Esophagus mucosa (tissue), 1 donor: ENCODE measurements around the gene BPIFB2. TPM values are rescaled to one million over a fixed set of nuclear protein-coding genes. Genes with fewer than 3 reads are reported as not detected.
"Not testable (repeated sequence)": the region's sequence is repeated elsewhere in the genome, so short reads cannot be mapped to it uniquely, and the experiment has no call there.

Source experiments
- ATAC-seq: fragments of 200-7000 bp; cut with Tn5 transposase; one replicate; pipeline ENCODE4 v1.9.1; 2020
- total RNA-seq: library from RNA; stranded (reverse); gene quantifications from one replicate; pipeline ENCODE4 v1.2.4, GENCODE V29; 2023
- donor health status: DM: yes; HTN: yes; CAD: no.

BPIFB2 gene
- total RNA-seq, 1 donor from 2014 or later: 2.0 TPM

DNA sequence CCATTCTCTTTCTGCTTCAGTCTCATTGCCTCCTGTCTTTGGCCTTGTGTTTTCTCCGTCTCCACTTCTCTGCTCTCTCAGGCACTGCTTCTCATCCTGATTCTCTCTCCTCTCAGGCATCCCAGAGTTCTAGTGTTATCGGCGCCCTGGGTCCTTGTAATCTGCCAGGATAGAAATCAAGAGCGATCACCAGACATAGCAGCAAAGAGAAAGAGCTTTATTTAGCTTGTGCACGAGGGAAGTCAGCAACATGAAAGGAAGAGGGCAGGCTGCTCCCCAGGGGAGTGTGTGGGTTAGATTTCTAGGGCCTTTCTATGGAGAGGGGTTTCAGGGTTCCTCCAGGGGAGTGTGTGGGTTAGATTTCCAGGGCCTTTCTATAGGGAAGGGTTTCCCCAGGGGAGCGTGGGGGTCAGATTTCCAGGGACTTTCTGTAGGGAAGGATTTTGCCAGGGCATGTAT, 35.8 kb upstream of the BPIFB2 start:
- ATAC-seq: no peak

DNA sequence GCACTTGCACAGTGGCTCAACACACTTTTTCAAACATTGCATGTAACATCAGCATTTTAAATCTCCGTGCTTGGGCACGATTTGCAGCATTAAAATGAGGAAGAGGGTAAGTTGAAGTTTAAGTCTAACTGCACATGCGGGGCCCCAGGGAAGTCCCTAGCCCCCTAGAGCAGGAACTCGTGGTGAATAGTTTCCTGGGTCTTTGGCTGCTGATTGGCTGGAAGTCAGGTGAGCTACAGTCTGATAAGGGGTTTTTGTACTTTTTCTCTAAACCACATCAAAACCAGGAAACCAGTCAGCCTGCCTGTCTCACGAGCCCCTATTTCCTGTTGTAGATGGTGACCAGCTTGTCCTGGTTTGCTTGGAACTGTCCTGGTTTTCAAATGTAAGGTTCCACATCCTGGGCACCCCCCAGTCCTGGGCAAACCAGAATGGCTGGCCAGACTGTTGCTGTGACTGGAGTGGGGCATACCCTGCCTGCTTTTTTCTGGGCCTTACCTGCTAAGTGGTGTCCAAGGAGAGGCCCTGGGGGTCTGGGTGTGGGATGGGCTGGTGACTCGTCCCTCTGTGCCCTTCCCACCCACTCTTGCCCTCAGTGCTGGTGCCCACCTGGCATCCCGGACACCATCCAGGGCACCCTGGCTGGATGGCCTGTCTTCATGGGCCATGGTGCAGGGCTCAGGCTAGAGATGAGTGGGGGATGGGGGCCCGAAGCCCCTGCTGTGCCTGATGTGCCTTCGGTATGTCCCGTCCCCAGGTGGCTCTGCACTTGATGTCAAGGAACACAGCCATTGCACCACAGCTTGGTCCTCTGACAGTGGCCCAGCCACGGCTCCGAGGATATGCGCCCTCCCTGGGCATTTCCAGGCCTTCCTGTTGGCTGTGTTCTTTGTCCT, 35.1 kb upstream of the BPIFB2 start:
- peak; percentile 64 for ATAC-seq

DNA sequence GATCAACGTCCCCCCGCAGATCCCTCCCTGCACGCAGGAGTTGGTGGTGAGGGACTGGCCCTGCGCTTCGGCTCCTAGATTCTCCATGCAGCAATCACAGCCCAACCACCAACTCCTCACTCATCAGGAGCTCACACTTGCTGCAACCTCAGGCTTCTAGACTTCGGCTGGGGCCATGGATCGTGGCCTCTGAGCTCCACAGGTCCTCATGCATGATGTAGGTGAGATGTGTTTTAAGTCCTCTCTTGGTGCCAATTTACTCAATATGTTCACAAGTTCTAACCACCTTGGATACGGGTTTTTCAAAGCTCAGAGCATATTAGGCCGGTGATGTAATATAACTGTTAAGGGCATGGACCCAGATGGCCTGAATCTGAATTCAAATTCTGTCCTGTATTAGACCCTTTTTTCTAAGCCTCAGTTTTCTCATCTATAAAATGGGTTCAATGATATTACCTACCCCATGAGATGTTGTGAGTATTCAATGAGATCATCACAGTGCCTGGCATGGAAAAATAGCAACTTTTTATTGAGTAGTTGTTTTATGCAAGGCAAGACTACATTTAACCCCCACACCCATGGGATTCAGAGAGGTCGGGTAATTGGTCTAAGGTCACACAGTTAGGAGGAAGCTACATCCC, 34.3 kb upstream of the BPIFB2 start:
- no peak for ATAC-seq

DNA sequence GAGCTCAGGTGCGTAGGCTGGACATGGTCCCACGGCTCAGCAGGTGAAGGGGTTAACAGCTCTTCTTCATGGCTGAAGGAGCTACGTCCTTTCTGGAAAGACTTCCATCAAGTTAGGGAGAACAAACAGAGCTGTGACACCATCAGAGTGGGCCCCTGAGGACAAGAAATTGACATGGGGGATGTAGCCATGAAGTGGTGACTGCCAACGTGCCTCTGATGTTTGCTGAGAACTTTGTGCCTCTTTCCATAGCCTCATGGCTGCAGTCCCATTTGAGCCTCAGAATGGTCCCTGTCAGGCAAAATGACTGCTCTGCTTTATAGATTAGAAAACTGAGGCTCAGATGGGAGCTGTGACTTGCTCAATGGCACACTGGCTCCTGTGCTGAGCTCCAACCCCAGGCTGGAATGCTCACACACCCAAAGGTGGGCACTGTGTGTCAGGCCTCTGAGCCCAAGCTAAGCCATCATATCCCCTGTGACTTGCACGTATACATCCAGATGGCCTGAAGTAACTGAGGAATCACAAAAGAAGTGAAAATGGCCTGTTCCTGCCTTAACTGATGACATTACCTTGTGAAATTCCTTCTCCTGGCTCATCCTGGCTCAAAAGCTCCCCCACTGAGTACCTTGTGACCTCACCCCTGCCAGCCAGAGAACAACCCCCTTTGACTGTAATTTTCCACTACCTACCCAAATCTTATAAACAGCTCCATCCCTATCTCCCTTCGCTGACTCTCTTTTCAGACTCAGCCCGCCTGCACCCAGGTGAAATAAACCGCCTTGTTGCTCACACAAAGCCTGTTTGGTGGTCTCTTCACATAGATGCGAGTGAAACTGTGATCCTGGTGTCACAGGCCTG, 33.1 kb upstream of the BPIFB2 start:
- not testable (repeated sequence) for ATAC-seq

DNA sequence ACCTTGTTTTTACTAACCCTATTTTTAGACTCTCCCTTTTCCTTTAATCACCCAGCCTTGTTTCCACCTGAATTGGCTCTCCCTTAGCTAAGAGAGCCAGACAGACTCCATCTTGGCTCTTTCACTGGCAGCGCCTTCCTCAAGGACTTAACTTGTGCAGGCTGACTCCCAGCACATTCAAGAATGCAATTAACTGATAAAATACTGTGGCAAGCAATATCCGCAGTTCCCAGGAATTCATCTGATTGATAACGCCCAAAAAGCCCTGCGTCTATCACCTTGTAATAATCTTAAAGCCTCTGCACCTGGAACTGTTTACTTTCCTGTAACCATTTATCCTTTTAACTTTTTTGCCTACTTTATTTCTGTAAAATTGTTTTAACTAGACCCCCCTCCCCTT, 32.4 kb upstream of the BPIFB2 start:
- ATAC-seq: not testable (repeated sequence)

DNA sequence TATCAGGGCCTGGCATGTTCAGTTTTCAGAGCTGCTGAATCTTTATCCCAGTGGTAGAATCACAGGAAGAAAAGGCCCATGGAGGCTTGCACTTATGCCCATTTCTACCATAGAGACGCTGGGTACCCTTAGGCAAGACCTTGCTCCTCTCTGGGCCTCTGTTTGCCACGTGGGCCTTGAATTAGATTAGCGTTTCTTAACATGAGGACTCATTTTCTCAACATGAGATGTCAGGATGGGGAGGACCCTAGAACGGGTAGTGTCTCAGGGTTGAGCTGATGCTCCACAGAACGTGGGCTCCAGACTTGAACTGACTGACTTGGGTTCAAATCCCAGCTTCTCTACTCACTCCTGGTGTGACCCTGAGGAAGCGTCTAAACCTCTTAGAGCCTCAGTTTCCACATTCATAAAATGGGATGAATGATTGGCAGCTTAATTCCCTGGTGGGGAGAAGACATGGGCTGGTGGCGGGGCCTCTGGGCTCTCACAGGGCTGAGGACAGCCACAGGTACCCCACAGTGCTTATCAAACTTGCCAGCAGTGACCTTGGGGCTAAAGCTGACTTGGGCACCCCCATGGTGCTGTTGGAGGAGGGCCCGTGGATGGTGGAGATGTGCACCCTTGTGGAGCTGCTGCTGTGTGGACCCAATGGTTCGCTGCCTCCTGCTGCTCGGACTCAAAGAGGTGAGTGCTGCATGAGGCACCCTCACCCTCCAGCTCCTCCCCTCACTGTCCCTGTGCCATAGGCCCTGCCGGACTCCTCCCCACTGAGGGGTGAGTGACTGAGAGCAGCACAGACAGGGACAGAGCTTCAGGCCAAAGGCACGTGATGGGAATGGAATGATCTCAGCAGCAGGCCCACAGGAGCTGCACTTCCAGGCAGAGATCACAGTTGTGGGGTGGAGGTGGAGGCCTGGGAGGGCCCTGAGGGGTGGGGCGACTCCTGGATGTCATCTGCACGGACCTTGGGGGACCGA, 31.5 kb upstream of the BPIFB2 start:
- ATAC-seq: no peak

DNA sequence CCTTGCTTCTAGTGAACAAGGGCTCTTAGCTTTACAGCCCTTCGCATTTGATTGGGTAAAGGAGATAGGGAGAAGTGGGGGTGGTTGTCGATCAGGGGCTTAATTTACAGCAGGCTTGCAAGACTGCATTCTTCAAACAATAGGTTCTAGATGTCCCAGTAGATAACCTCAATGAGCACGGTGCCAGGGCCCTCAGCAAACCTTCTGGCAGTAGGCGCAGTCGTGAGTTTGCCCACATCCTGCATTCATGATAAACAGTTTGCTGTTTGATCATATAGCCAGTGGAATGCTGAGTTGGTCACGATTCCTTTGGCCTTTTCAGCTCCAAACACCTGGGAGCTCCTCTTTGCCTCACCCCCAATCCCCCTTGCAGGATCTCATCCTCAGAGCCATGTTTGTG, 30.8 kb upstream of the BPIFB2 start:
- ATAC-seq: no peak

DNA sequence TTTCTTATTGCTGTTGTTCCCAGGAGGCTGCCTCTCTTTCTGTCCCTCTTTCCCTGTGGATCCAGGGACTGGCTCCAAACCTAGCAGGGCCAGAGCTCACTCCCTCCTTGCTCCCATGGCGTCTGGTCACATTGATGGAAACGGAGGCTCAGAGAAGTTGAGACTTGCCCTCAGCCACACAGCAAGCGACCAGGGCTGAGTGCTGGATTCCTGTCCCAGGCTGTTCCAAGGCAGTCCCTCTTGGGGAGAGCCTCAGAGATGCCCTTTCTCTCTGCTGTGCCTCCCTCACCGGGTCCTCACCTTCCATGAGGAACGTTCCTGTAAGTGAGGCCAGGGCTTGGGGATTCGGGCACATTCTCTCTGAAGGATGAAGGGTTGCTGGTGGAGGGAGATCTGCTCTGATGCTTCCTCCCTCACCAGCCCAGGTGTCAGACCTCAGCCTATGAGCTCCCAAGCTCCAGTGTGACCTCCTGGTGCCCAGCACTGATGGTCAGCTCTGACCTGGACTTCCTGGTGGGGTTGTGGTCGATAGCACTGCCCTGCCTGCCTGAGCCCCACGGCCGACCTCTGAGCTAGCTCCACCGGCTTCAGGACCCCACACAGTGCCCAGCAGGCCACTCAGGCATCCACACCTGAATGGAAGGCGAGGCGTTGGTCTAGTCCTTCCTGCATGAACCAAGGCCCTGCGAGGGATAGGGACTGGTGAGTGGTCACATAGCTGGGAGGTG, 30.1 kb upstream of the BPIFB2 start:
- ATAC-seq: no peak

DNA sequence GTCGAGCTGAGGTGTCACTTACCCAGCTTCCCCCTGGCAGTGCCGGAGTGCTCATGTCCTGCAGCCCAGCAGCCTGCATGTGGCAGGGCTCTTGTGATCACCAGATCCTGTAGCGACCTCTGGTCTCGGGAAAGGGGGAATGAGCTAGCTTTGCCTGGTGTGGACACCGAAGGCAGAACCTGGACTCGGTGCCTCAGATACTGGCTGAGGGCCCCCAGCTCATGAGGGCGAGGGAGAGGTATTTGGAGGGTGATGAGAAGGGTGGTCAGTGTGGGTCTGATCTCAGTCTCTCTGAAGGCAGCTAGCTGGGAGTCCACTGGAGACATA, 29.5 kb upstream of the BPIFB2 start:
- ATAC-seq: no peak

DNA sequence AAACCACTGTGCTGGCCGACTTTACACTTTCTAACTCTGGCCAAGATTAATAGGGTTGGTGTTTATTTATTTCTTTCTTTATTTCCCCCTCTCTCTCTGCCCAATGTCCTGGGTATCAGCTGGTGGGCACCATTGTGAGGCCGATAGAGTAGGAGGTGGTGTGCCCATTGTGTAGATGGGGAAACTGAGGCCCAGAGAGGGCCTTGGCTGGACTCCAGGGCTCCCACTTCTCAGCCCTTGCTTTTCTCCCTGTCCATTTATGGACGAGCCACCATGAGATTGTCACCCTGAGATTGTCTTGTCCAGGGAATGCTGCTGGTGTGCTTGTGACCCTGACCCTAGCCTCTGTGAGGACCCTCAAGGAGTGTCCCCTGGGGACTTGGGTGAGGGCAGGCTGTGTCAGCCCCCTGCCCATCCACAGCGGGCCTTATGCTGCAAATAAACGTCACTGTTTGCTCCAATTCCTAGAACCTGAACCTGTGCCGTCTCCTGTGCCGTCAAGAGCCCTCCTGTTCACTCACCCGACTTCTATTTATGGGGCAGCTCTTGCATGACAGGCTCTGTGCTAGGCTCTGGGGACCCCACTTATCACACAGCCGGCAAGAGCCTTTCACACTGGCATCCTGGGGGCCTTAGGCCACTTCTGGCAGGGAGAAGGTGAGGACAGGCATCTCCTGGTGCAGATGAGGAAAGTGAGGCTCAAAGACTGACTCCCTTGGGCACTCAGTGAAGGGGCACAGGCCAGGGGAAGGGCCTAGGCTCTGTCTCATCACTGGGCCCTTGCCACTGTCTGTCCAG, 28.1 kb upstream of the BPIFB2 start:
- no peak for ATAC-seq

DNA sequence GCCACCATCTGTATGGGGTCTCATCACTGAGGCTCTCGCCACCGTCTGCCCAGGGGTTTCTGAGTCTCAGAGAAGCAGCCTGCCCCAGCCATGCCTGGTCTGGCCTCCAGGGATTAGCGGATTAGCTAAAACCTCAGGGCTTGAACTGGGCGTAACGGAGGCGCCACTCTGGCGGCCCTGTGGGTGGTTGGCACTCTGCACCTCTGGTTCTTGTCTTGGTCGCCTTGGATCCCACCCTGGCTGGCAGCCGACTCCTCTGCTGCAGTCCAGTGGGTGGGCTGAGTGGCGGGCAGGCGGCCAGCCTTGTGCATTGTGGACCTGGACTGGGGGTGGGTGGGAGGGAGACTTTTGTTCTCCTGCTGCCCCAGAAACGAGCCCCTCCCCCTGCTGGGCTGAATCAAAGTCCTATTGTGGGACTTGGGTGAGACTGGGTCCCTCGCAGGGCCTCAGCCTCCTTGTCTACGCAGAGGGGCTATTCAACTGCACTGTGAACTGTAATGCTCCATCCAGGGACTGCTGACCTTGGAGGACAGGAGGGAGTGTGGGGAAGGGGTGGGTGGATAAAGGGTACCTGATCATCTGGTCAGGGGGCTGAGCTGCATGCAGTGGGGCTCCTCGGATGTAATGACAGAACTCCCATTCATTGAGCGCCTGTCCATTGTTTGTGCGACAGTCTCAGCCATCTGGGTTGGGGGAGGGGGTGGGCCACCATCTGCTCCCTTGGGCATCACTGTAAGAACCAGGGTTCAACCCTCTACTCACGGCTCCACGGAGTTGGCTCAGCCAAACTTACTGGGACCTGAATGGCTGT, 27.2 kb upstream of the BPIFB2 start:
- ATAC-seq: no peak

DNA sequence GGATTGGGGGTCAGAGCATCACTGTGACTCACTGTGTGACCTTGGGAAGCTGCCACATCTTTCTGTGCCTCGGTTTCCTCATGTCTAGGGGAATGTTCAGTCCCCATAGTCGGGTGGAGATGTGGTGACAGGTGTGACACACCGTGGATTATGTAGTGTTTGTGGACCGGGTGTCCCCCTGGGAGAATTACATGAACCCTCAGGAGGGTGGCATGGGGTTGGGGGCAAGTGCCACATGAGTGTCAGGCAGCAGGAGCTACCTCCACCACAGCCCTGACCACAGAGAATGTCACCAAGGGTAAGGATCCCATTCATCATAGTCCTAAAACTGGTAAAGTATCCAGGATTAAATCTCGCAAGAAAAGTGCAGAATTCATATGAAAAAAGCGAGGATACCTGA, 26.5 kb upstream of the BPIFB2 start:
- ATAC-seq: no peak

DNA sequence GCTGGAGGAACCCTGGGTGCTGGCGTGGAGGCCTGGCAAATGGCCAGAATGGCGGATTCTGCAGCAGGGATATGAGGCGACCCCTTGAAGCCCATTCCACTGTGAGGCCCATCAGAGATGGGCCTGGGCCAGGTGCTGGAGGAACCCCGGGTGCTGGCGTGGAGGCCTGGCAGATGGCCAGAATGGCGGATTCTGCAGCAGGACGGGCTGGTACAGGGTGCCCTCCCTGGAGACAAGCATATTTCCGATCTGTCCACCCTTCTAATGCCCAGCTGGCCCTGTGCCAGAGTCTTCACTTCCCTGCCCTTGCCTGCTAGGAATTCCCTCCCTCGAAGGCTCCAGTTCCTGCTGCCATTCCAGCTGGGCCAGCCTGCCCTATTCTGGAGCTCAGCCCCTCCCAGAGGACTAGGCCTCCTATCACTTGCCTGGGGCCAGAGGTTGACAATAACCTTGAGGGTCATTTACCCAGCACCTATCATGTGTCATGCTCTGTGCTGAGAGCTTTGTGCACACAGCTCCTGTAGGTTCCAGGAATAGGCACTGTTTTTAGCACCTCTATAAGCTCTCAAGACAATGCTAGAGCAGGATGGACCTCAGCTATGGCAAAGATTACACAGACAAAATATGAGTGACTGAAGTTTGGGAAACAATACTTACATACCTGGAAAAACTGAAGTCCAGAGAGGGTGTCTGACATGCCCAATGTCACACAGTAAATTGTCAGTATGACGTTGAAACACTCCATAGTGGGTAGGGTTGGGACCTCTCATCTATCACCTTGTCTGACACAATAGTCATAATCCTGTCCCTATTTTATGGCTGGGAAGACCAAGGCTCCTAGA, 24.7 kb upstream of the BPIFB2 start:
- no peak for ATAC-seq

DNA sequence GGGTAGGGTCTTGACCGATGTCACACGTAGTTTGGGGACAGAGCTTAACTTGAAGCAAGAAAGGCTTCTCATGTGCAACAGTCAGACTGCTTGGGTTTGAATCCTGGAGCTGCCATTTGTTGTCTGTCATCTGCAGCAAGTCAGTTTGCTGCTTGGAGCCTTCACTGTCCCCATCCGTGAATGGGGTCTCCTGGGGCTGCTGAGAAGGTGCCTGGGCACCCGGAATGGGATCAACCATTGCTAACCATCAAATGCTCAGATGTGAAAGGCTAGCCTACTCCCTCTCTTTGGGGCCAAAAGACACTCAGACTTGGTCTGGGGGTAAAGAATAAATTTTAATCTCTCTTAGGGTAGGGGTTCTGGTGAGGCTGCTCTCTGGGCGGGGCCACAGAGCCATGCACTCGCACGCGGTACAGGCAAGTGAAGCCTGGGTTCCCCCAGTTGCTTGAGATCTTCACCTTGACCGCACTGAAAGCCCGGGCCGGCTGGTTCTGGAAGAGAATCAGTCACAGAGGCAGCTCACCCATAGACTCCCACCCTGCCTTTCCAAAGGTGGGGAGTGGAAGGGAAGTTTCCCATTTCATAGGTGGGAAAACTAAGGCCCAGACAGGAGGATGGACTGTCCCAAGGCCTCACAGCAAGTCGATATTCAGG, 23.9 kb upstream of the BPIFB2 start:
- ATAC-seq: no peak

DNA sequence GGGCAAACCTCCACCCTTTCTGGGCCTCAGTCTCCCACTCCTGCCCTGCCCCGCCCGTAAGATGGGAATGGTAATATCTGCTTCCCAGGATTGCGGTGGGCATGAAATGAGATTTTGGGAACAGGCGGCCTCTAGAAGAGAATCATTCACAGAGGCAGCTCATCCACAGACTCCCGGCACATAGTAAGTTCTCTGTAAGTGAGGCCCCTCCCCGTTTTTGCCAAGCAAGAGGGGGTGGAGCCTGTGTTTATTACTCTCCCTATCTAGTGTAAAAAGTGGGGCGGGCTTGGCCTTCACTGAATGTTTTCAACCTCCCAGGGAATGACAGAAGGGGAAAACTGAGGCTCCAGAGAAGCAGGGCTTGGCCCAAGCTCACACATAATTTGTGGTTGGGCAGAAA, 23.3 kb upstream of the BPIFB2 start:
- ATAC-seq: no peak

DNA sequence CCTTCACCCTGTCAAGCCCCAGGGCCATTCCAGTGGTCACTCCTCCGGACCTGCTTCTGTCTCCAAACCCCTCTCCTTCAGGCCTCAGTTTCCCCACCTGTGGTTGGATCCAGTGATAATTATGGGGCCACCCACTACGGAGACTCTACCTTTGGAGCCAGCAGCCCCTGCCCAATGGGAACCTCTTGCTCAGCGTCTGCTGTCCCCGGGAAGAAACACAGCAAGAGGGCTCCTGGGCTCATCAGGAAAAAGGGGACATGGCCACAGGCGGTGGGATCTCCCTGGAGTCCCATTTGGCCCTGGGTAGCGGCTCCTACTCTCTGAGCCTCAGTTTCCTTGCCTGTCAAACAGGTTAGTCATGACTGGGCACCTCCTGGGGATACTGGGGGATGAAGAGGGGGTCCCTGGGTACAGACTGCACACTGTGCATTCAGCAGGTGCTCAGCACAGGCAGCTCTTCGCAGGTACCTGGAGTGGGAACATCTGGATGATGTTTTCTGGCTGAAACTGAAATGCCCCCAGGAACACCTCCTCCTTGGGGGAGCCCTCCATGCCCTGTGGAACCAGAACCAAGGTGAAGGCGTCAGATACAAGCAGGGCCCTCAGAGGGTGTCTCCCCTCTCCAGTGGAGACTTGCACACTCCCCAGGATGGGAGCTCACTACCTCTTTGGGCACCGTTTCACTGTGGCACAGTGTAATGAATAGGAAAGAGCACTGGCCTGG, 22.7 kb upstream of the BPIFB2 start:
- ATAC-seq: no peak

DNA sequence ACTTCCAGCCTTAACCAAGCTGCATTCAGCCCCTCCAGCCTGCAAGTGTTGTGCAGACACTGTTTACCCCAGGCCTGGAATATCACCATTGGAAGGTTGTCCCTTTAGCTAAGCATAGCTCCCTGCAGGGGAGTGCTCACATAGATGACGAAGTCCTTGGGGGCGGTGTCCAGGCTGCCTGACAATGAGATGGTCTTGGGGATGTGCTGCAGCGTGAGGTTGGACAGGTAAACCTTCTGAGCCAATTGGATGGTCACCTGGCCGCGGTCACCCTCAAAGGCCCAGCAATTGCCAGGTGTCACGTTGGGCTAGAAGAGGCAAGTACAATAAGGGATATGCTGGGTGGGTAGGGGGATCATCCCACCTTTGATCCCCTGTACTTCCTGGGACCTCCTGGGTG, 21.9 kb upstream of the BPIFB2 start:
- no peak for ATAC-seq
